NCI-H2196 (cell line): Measurements from ENCODE around the gene PLBD1.

ENCODE experiments used
- DNase-seq: peaks from one replicate; lab custom pipeline; 2025; ENCODE audit not compliant: unreplicated experiment; lab: John Stamatoyannopoulos, UW

The PLBD1 gene

DNA sequence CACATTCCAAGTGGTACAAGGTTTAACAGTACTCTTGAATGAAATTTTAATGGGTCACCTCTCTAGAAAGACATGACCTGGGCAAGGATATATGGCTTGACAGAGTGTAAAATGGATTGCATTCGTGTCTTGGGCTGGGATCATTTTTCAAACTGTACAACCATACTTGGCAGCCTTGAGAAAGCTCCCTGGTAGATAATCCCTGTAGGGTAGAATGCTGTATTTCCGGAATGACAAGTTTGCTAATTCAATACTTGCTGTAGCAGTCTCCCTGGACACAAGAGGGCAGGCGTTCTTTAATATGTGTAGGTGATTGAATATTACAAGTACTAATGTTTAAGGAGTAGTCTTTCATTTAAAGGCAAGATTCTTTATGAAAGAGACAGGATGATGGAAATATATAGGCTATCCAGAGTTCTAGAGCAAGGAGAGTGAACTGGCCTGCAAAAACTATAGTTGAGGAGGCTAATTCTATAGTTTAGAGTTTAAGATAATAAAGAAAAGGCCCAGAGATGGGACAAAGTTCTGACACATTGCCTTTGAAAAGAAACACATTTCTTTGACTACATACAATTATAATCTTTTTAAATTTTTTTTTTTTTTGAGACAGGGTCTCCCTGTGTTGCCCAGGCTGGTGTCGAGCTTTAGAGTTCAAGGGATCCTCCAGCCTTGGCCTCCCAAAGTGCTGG, 53.4 kb downstream of the PLBD1 start:
- peak; percentile 42 for DNase-seq

GRCh38 chr12:14510574-14510973, 57.1 kb downstream of the PLBD1 start:
- DNase-seq, result no peak

GRCh38 chr12:14505626-14506596, 61.8 kb downstream of the PLBD1 start:
- no peak for DNase-seq

DNA sequence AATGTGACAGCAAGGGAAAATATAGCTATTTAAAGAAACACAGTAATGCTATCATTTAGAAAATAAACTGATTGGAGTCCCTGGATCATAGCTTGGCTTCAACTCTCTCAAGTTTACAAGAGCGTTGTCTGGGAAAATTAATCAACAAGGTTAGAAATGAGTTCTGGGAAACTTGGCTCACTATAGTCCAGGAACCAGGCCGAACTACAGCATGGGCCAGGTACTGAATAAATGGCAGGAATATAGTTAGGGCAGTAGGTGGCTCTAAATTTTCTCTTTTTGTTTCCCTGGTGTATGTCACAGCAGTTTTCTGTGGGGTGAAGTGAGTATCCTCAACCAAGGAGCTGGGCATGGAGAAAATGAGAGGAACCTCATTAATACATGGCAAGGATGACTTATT, 72.4 kb downstream of the PLBD1 start:
- DNase-seq, result no peak

DNA sequence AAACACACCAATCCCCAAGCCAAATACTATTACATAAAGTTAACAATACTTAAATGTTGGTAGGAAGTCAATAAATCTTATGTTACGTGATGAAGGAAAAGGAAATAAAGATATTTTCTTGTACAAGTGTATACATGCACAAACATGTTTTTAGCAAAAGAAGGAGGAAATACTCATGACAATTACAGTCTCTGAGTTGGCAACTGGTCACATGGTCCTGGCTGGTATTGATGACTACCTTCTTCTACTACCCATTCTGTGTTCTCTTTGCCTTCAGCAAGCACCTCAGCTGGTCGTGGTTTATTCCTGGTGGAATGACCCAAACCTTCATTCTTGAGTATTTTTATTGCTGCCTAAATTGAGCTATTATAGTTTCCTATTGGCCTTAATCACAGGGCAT, 84.8 kb downstream of the PLBD1 start:
- no peak for DNase-seq

GRCh38 chr12:14482361-14482760, 85.3 kb downstream of the PLBD1 start:
- no peak for DNase-seq

DNA sequence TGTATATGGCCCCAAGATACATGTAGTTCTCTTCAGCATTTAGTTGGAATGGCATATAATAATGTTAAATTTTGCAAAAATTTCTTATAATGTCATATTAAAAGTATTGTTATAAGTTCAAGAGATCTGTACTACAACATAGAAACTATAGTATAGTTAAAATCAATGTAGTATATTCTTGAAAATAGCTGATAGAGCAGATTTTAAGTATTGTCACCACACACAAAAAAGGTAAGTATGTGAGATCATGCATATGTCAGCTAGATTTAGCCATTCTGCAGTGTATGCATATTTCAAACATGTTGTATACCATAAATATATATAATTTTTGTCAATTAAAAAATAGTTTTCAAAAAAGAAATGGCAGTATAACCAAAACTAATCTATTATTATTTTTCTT, 86.5 kb downstream of the PLBD1 start:
- DNase-seq, result no peak

DNA sequence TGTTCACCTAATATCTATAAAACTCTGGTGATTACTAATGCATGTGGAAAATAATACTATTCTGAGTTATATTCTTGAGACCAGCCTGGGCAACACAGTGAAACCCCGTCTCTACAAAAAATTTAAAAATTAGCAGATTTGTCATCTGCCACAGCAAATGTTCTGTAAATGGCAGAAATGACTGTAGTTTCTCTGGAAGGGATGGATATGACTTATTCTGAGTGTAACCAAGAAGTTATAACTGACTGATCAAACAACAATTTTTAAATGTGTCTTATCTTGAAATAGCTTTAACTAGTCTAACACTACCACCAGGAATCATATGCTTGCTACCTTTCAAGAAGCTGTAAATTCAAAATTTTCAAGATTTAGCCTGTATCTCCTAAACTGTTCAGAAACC, 88.7 kb downstream of the PLBD1 start:
- no peak for DNase-seq

- DNase-seq, result no peak
Measured at GRCh38 chr12:14473707-14474287, 93.9 kb downstream of the PLBD1 start.

DNA sequence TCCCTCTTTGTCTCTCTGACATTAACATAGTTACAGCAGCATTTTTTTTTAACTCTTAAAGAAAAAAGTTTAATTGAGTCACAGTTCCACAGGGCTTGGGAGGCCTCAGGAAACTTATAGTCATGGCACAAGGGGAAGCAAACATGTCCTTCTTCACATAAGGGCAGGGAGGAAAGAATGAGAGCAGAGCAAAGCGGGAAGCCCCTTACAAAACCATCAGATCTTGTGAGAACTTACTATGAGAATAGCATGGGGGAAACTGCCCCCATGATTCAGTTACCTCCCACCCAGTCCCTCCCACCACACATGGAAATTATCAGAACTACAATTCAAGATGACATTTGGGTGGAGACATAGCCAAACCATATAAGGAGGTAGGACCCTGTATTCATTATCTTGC, 96.2 kb downstream of the PLBD1 start:
- DNase-seq, result no peak

DNA sequence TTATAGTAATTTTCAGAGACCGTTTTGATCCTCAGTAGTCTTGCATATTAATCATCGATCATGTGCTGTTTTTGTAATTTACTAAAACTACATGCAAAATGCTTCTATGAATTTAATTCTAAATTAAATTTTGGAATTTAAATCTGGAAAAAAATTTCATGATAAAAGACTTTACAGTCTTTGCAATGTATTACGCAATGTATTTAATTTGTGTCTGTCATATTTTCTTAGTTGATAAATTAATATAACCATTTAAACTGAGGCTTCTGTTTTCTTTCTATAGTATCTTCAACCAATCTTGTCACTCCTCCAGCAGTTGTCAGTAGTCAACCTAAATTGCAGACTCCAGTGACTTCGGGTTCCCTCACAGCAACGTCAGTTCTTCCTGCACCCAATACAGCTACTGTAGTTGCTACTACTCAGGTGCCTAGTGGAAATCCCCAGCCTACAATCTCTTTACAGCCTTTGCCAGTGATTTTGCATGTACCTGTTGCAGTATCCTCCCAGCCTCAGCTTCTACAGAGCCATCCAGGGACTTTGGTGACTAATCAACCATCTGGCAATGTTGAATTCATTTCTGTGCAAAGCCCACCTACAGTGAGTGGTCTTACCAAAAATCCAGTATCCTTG, 107.4 kb downstream of the PLBD1 start:
- DNase-seq, result no peak

DNA sequence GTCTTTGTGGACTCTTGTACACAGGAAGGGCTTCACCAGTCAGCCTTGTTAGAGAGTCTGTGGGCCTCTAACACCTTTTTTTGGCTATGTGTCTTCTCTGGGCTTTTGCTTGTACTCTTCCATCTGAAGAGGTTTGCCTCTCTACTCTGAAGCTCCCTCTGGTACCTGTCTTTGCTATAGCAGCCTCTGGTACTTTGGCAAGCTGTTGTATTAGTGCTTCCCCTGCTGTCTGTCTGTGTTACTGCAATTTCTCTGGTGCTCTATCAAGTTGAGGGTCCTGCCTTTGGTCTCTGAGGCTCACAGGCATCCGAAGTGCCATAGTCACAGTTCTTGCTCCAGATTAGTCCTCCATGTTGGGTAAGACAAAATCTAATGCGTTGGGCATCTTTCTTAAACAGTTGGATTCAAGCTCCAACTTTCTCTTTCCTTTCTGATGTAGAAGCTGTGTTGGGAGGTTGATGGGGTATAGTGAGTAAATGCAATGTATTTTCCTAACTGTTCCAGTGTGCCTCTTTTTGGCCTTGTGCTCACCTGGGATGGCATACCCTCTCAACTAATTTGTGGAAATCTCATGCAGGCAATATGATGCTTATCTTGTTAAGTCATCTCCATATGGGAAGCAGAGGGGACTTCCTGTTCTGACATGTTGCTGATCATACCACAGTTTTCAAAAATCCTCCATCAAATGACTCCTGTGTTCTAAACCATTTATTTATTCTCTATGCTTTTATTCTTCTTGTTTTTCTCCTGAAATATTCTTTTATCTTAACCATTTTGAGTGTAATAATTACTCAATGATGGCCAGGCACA, 113.4 kb downstream of the PLBD1 start:
- no peak for DNase-seq
